GM12878 (cell line): ENCODE measurements around the gene AFAP1L2.

Experiments used
- EGR1 ChIP-seq, 2 experiments: IDR thresholded peaks; 1 replicate in 1 of 2; 2 replicates in 1 of 2; pipeline ENCODE4 v1.6.1; 2011 to 2012; ENCODE audit warnings: low read depth in 2 of 2, low read length in 2 of 2, borderline replicate concordance in 1 of 2, mild to moderate bottlenecking in 1 of 2, moderate library complexity in 1 of 2
- MXI1 ChIP-seq: fragments of 150-350 bp; IDR thresholded peaks from 2 replicates; pipeline ENCODE4 v1.6.1; 2011; ENCODE audit warnings: low read depth, mild to moderate bottlenecking, inconsistent platforms, low read length, improper control_type of control experiment
- SPI1 ChIP-seq: IDR thresholded peaks from 2 replicates; pipeline ENCODE4 v1.6.1; 2011; ENCODE audit warnings: low read depth, mild to moderate bottlenecking, low read length, moderate library complexity, borderline replicate concordance; ENCODE audit not compliant: insufficient read depth
- SUZ12 ChIP-seq: fragments of 200-600 bp; sonication (generic); IDR thresholded peaks from one replicate; pipeline ENCODE4 v1.6.1; 2018; ENCODE audit warnings: antibody characterized with exemption, mild to moderate bottlenecking; ENCODE audit not compliant: unreplicated experiment

DNA sequence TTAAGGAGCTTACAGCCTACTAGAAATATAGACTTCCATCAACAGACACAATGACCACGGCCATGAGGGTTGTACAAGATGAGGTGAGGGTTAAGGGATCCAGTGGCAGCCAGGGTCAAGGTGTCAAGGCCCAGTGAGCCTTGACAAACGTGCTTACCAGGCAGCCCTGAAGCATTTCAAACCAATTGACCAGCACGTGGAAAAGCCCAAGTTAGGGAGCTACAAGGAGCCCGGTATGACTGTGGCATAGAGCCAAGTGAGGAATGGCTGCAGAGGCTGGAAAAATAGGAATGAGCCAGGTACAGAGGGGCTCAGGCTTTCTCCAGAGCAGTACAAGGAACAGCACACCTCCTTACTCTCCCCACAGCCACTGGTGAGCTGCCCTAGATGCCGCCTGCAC, 12.7 kb downstream of the AFAP1L2 start:
- TF ChIP-seq SUZ12: no peak
- no peak for TF ChIP-seq MXI1
- no peak for TF ChIP-seq EGR1 (IDR thresholded peaks at IDR 0.05; ENCODE audit: borderline replicate concordance in 1 of 2, low read depth in 2 of 2, low read length in 2 of 2)
- no peak for TF ChIP-seq SPI1
